Stimulated activated CD4-positive, alpha-beta T cell treated with anti-CD3 and anti-CD28 coated beads, Interleukin-12 subunit alpha, Interleukin-12 subunit beta, amount 100 ng/mL, for 24 hours (primary cell): Measurements from ENCODE around the gene GTF2A1L.
"Not testable (repeated sequence)": the region's sequence is repeated elsewhere in the genome, so short reads cannot be mapped to it uniquely, and the experiment has no call there.

Source experiments
- DNase-seq, 2 experiments: peaks; one replicate each; pipeline ENCODE4 v3.0.0-alpha.2; 2020; ENCODE audit warnings: low read depth in 2 of 2

GTF2A1L gene

GRCh38 chr2:48699348-48699930 is 81.8 kb downstream of the GTF2A1L start:
- no peak for DNase-seq

GRCh38 chr2:48703621-48704020 is 86.0 kb downstream of the GTF2A1L start:
- DNase-seq = not testable (repeated sequence)

DNA sequence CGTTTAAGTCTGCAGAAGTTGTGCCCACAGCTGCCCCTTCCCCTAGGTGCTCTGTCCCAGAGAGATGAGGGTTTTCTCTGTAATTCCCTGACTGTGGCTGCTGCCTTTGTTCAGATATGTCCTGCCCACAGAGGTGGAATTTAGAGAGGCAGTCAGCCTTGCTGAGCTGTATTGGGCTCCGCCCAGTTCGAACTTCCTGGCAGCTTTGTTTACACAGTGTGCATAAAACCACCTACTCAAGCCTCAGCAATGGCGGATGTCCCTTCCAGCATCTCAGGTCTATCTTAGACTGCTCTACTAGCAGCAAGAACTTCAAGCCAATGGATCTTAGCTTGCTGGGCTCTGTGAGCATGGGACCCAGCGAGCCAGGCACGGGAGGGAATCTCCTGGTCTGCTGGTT is 89.8 kb downstream of the GTF2A1L start:
- DNase-seq = no peak

- no peak for DNase-seq
Measured at GRCh38 chr2:48709096-48710034, 91.7 kb downstream of the GTF2A1L start.

DNA sequence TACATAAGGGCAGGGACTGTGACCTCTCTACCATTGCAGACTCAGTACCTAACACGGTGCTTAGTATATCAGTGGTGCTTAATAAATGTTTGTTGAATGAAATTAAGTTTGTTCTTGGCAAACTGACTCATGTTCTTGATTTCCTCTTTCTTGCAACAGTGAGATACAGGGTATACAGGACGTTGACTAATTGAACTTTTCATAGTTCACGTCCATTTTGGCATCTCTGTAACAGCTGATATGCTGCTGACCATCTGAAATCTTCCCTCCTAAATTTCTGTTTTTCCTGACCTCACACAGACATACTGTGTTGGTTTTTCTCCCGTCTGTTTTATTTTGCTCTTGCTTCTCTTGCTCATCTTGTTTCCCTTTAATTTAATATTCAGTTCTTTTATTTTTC is 93.7 kb downstream of the GTF2A1L start:
- no peak for DNase-seq

- no peak for DNase-seq
Measured at GRCh38 chr2:48712151-48712550, 94.5 kb downstream of the GTF2A1L start.

DNA sequence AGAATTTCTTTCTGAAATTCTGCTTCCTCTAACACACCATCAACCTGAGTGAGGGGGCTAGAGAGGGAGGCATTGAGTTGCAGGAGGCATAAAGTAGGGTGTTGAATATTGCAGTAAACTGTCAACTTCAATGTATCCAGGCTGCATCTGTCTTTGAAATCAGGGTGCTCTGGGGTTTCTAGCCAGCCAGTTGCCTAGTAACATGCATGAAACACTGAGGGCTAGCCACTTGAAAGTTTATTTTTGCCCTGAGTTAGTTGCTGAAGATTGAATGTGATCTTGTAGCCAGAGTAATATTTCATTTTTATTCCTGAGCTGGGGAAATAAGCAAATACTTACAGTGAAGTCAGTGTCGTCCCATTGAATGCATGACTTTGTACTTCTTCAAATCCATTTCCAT is 96.0 kb downstream of the GTF2A1L start:
- DNase-seq = no peak

- DNase-seq = no peak
Measured at GRCh38 chr2:48714245-48714644, 96.6 kb downstream of the GTF2A1L start.

DNA sequence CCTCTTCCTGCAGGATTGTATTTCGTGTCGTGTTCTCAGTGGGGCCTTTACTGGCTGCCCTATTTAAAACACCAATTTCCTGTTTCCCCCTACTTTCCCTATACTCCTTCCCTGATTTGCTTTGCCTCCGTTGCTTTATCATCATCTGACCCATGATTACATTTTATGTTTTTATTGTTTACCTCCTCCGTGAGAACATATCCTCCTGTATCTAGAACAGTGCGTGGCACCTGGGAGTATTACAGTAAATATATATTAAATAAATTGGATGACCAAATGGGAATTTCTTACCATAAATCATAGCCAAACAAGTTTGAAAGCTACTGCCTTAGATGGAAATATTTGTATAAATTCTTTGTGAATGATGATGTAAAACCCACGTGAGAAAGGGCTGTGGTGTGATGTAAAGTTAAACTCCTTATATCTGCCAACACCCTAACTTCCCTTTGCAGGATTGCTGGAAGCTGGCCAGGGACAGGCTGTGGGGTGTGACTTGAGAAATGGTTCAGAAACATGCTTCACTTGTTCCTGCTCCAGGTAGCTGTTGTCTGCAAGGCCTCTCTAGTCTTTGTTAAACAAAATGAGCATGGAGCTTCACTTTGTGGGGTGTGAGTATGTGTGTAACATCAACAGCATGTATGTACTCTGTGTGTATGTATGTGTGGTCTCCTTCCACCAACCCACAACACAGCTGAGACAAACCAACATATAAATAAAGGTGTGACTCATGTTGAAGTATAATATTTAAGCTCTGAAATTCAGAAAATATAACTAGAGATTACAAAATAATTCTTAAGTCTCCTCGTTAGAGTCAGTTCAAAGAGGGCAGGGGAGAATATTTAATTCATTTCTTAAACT is 97.6 kb downstream of the GTF2A1L start:
- no peak for DNase-seq

GRCh38 chr2:48715956-48716355 is 98.3 kb downstream of the GTF2A1L start:
- DNase-seq = no peak

DNA sequence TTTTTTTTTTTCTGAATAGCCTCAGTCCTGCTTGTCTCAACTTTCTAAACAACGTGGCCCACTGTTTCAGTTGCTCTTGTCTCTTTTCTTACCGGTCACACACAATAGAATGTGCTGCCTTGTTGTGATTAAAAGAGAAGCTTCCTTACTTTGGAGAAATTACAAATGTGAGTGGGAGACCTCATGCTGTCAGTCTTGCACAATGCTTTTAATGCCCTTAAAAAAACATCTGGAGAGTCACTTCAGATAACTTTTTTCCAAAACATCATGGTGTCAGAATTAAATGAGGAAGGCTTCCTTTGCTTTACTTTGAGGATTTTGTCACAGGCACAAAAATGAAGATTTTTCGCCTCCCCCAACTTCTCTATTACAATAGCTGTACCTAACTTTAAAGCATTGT is 100.2 kb downstream of the GTF2A1L start:
- no peak for DNase-seq

- no peak for DNase-seq
Measured at GRCh38 chr2:48719480-48720177, 102.0 kb downstream of the GTF2A1L start.

- no peak for DNase-seq
Measured at GRCh38 chr2:48721158-48721557, 103.5 kb downstream of the GTF2A1L start.

- DNase-seq = no peak
Measured at GRCh38 chr2:48722391-48722790, 104.7 kb downstream of the GTF2A1L start.

- DNase-seq = no peak
Measured at GRCh38 chr2:48723129-48723528, 105.5 kb downstream of the GTF2A1L start.

GRCh38 chr2:48724278-48724677 is 106.6 kb downstream of the GTF2A1L start:
- no peak for DNase-seq

- DNase-seq = no peak
Measured at GRCh38 chr2:48725696-48726494, 108.2 kb downstream of the GTF2A1L start.

GRCh38 chr2:48727560-48727959 is 109.9 kb downstream of the GTF2A1L start:
- DNase-seq = no peak

DNA sequence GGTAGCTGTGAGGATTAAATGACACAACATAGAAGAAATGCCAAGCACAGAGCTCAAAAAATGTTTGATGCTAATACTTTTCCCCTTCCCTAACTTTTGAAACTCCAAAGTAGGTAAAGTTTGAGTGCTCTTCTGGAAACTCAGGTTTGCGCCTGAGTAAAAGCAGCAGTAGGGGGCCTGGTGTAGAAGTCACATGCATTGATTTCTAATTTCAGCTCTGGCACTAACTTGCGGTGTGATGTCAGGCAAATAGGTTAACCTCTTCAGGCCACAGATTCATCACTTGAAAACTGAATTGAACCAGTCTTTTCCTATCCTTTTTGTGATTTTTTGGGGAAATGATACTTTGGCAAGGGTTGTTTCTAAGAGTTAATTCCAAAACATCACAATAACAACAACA is 110.6 kb downstream of the GTF2A1L start:
- DNase-seq = no peak

GRCh38 chr2:48728840-48729239 is 111.2 kb downstream of the GTF2A1L start:
- no peak for DNase-seq
